ENCODE measurements around the gene ARHGAP40.

GRCh38 chr20:38581013-38581412, 20.6 kb upstream of the ARHGAP40 start, which contains the start of gene ADIG:
- no peak for TF ChIP-seq YY1 (IDR thresholded peaks at IDR 0.05; ENCODE audit: insufficient read depth, insufficient read length)
- TF ChIP-seq ZNF274 (IDR thresholded peaks at IDR 0.05; ENCODE audit: low read depth, low read length): no peak
- TF ChIP-seq SUZ12 (IDR thresholded peaks at IDR 0.05; ENCODE audit: extremely low read depth, insufficient read depth, insufficient read length): no peak
